Measurements from ENCODE around the gene DAPK1.

DAPK1 gene

GRCh38 chr9:87749335-87750035 is 251.8 kb downstream of the DAPK1 start:
- ChIA-PET POLR2A (no interaction called here), CTCF (no interaction called here)
- TF ChIP-seq, protein P1, sequence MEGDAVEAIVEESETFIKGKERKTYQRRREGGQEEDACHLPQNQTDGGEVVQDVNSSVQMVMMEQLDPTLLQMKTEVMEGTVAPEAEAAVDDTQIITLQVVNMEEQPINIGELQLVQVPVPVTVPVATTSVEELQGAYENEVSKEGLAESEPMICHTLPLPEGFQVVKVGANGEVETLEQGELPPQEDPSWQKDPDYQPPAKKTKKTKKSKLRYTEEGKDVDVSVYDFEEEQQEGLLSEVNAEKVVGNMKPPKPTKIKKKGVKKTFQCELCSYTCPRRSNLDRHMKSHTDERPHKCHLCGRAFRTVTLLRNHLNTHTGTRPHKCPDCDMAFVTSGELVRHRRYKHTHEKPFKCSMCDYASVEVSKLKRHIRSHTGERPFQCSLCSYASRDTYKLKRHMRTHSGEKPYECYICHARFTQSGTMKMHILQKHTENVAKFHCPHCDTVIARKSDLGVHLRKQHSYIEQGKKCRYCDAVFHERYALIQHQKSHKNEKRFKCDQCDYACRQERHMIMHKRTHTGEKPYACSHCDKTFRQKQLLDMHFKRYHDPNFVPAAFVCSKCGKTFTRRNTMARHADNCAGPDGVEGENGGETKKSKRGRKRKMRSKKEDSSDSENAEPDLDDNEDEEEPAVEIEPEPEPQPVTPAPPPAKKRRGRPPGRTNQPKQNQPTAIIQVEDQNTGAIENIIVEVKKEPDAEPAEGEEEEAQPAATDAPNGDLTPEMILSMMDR (IDR thresholded peaks at IDR 0.05; ENCODE audit: control extremely low read depth, extremely low read depth, low read depth, missing control alignments): no peak
- DNase-seq (ENCODE audit: extremely low spot score): no peak

GRCh38 chr9:87750726-87751125 is 253.1 kb downstream of the DAPK1 start:
- CTCF ChIA-PET: no interaction called here

DNA sequence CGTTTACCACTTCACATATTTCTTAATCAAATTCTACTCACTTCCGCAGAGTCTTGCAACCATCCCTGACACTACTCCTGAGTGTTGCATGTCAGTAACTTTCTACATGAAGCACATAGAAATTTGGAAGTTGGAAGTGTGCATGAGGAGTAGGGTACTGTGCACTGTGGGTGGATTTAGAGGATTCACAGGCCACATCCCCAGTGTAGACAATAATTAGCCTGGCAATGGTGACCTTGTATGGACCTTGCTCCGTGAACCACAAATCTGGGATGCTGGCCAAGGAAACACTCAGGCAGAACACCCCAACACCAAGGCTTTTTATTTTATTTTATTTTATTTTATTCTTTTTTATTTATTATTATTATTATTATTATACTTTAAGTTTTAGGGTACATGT is 253.8 kb downstream of the DAPK1 start:
- no peak for DNase-seq (ENCODE audit: extremely low spot score)
- ChIA-PET POLR2A (no interaction called here), CTCF (no interaction called here)
- TF ChIP-seq, protein P1 (IDR thresholded peaks at IDR 0.05; ENCODE audit: control extremely low read depth, extremely low read depth, low read depth, missing control alignments): no peak

More at GRCh38 chr9:87750726-87751125, 253.1 kb downstream of the DAPK1 start:
- no peak for DNase-seq (ENCODE audit: extremely low spot score)
- TF ChIP-seq, protein P1 (IDR thresholded peaks at IDR 0.05; ENCODE audit: control extremely low read depth, extremely low read depth, low read depth, missing control alignments): no peak
- POLR2A ChIA-PET: no interaction called here

- TF ChIP-seq, protein P1 (IDR thresholded peaks at IDR 0.05; ENCODE audit: control extremely low read depth, extremely low read depth, low read depth, missing control alignments): no peak
- no peak for DNase-seq (ENCODE audit: extremely low spot score)
- CTCF ChIA-PET: no interaction called here
- POLR2A ChIA-PET: no interaction called here
These were observed 254.2 kb downstream of the DAPK1 start for GRCh38 chr9:87751868-87752267.

DNA sequence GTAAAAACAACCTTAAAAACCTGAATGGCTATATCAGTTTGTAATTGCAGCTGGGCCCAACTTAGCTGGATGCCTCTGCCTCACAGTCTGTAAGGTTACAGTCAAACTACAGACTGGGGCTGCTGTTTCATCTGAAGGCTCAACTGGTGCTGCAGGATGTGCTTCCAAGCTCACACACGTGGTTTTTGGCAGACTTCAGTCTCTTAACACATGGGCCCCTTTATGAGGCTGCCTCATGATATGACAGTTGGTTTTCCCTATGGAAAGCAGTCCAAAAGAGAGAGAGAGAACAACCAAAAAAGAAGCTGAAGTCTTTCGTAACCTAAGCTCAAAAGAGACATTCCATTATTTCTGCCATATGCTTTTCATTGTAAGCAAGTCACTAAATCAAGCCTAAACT is 255.6 kb downstream of the DAPK1 start:
- POLR2A ChIA-PET: no interaction called here
- TF ChIP-seq, protein P1 (IDR thresholded peaks at IDR 0.05; ENCODE audit: control extremely low read depth, extremely low read depth, low read depth, missing control alignments): no peak
- CTCF ChIA-PET: no interaction called here
- DNase-seq (ENCODE audit: extremely low spot score): no peak
